HepG2 (cell line): ENCODE measurements around the gene CNNM3. TPM values are rescaled to one million over a fixed set of nuclear protein-coding genes. Genes with fewer than 3 reads are reported as not detected.

Experiments
- ARNT2 ChIP-seq: sonication (generic); formaldehyde crosslinking; IDR thresholded peaks from 2 replicates; pipeline ENCODE4 v1.8.0; 2022; ENCODE audit warnings: mild to moderate bottlenecking, low read depth, missing genetic modification reagents, moderate library complexity
- CENPX ChIP-seq: sonication (generic); formaldehyde crosslinking; IDR thresholded peaks from 2 replicates; pipeline ENCODE4 v1.9.0; 2021; ENCODE audit warnings: mild to moderate bottlenecking, missing genetic modification reagents, moderate library complexity
- GABPA ChIP-seq, 2 experiments: IDR thresholded peaks; 2 replicates each; pipeline ENCODE4 v1.6.1; 2011 to 2016; ENCODE audit warnings: low read depth in 2 of 2, low read length in 1 of 2, missing biosample characterization in 1 of 2, missing genetic modification characterization in 1 of 2
- GLI4 ChIP-seq: sonication (generic); formaldehyde crosslinking; IDR thresholded peaks from 2 replicates; pipeline ENCODE4 v1.5.1; 2020; ENCODE audit warnings: missing genetic modification reagents, mild to moderate bottlenecking, moderate library complexity, borderline replicate concordance
- MTA3 ChIP-seq: sonication (generic); formaldehyde crosslinking; IDR thresholded peaks from 2 replicates; pipeline ENCODE4 v1.4.0; 2020; ENCODE audit warnings: missing genetic modification reagents
- NR2F2 ChIP-seq: IDR thresholded peaks from 2 replicates; pipeline ENCODE4 v1.6.1; 2012; ENCODE audit warnings: low read depth, inconsistent platforms, borderline replicate concordance
- POLR2AphosphoS2 ChIP-seq: IDR thresholded peaks from 2 replicates; pipeline ENCODE4 v1.6.1; 2011; ENCODE audit warnings: low read depth, low read length, improper control_type of control experiment
- RBAK ChIP-seq: sonication (generic); formaldehyde crosslinking; IDR thresholded peaks from 2 replicates; pipeline ENCODE4 v1.5.1; 2020; ENCODE audit warnings: mild to moderate bottlenecking, missing genetic modification reagents
- RXRA ChIP-seq: sonication (generic); formaldehyde crosslinking; IDR thresholded peaks from 2 replicates; pipeline ENCODE4 v1.5.1; 2020; ENCODE audit warnings: missing genetic modification reagents
- SNAPC2 ChIP-seq: sonication (generic); formaldehyde crosslinking; IDR thresholded peaks from 2 replicates; pipeline ENCODE4 v1.8.1; 2022; ENCODE audit warnings: mild to moderate bottlenecking, missing genetic modification reagents
- XBP1 ChIP-seq: sonication (generic); formaldehyde crosslinking; IDR thresholded peaks from 2 replicates; pipeline ENCODE4 v1.5.0; 2020; ENCODE audit warnings: missing genetic modification reagents
- ZNF75D ChIP-seq: sonication (generic); formaldehyde crosslinking; IDR thresholded peaks from 2 replicates; pipeline ENCODE4 v1.8.1; 2023; ENCODE audit warnings: missing genetic modification reagents, mild to moderate bottlenecking, borderline replicate concordance
- ZSCAN22 ChIP-seq: sonication (generic); formaldehyde crosslinking; IDR thresholded peaks from 2 replicates; pipeline ENCODE4 v1.4.0; 2020; ENCODE audit warnings: mild to moderate bottlenecking, missing genetic modification reagents
- polyA plus RNA-seq, 8 experiments: library from polyadenylated mRNA; depleted of rRNA in 3 of 8; stranded (reverse) in 7 of 8; unstranded in 1 of 8; fragments of >200 nt; fragmentation: Illumina TruSeq in 4 of 8; extraction: Trizol in 4 of 8; gene quantifications; 2 replicates each; pipeline versions ENCODE4 v1.2.1 to v1.2.3, GENCODE V29; 2011 to 2016; ENCODE audit warnings: low read depth in 4 of 8, missing spikeins in 1 of 8, mixed read lengths in 1 of 8; ENCODE audit not compliant: insufficient read depth in 1 of 8
- total RNA-seq, 5 experiments: library from RNA; depleted of rRNA; stranded (reverse); fragments of >200 nt; fragmentation: Illumina TruSeq; extraction: Trizol; gene quantifications; 2 replicates each; pipeline ENCODE4 v1.2.3, GENCODE V29; 2016; ENCODE audit warnings: low read depth in 1 of 5
- TF ChIP-seq, protein P1 (sequence below): sonication (generic); formaldehyde crosslinking; IDR thresholded peaks from 2 replicates; pipeline ENCODE4 v1.5.1; 2020; ENCODE audit warnings: missing genetic modification reagents, mild to moderate bottlenecking, borderline replicate concordance
- TF ChIP-seq, protein P2 (sequence below): sonication (generic); formaldehyde crosslinking; IDR thresholded peaks from 2 replicates; pipeline ENCODE4 v1.5.0; 2020; ENCODE audit warnings: mild to moderate bottlenecking, low read depth, missing genetic modification reagents, borderline replicate concordance
- TF ChIP-seq, protein P3 (sequence below): sonication (generic); formaldehyde crosslinking; IDR thresholded peaks from 2 replicates; pipeline ENCODE4 v1.8.1; 2022; ENCODE audit warnings: low read depth, mild to moderate bottlenecking, missing genetic modification reagents
- TF ChIP-seq, protein P4 (sequence below): sonication (generic); formaldehyde crosslinking; conservative IDR thresholded peaks from 2 replicates; pipeline ENCODE4 v1.8.0; 2022; ENCODE audit warnings: mild to moderate bottlenecking, moderate library complexity, missing genetic modification reagents
- TF ChIP-seq, protein P5 (sequence below): sonication (generic); formaldehyde crosslinking; IDR thresholded peaks from 2 replicates; pipeline ENCODE4 v1.5.0; 2020; ENCODE audit warnings: missing genetic modification reagents

The CNNM3 gene
- total and polyA plus RNA-seq, 2 of the 13 experiments (the other 11 are each of a cell fraction or from before 2014, with no cell fraction given): 21.2 to 27.9 TPM

DNA sequence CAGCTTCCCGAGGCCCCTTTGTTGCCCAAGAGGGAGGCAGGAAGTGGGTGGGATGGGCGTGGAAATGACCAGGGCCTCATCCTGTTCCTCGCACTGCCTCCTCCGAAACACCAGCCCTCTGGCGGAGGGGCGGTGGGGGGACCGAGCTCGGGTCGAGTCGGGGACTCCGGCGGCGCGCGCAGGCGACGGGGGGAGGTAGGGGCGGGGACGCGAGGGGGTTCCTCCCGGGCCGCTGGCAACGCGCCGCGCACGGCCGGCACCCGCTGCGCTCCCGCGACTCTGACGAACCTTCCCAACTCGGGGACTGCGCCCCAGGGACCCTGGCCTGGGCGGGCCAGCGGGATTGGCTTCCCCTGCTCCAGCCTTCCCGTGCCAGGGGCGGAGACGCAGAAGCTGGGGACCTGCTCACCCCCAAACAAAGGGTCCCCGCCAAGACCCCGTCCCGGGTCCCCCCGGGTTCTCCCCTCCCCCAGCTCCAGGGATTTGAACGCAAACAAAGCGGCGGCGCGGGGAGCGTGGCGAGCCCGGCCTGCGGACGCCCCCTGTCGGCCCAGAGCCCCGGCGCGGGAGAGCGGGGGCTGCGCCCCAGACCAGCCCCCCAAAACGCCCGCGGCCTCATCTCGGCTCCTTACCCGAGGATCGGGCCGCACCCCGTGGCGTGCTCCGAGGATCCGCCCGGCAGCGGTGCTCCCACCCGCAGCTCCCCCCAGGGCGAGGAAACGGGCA, 52.6 kb downstream of the CNNM3 start (continued):
- TF ChIP-seq, protein P1, sequence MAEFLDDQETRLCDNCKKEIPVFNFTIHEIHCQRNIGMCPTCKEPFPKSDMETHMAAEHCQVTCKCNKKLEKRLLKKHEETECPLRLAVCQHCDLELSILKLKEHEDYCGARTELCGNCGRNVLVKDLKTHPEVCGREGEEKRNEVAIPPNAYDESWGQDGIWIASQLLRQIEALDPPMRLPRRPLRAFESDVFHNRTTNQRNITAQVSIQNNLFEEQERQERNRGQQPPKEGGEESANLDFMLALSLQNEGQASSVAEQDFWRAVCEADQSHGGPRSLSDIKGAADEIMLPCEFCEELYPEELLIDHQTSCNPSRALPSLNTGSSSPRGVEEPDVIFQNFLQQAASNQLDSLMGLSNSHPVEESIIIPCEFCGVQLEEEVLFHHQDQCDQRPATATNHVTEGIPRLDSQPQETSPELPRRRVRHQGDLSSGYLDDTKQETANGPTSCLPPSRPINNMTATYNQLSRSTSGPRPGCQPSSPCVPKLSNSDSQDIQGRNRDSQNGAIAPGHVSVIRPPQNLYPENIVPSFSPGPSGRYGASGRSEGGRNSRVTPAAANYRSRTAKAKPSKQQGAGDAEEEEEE: peak; percentile 57; the same call in 1 of the 2 replicates
- TF ChIP-seq RXRA (peak; percentile 61), ZNF75D (CRISPR knock-in tag) (no peak), NR2F2 (peak; percentile 35; the same call in 1 of the 2 replicates), CENPX (CRISPR knock-in tag) (no peak), ARNT2 (CRISPR knock-in tag) (no peak; the same call in none of the 2 replicates), MTA3 (no peak), SNAPC2 (CRISPR knock-in tag) (no peak), POLR2AphosphoS2 (no peak), XBP1 (CRISPR knock-in tag) (no peak), RBAK (no peak), GABPA (IDR thresholded peaks at IDR 0.05; ENCODE audit: low read depth, low read length) (no peak), GABPA (CRISPR knock-in tag; IDR thresholded peaks at IDR 0.05; ENCODE audit: low read depth) (peak; percentile 90), GLI4 (CRISPR knock-in tag) (no peak), ZSCAN22 (CRISPR knock-in tag) (peak; percentile 83; the same call in 1 of the 2 replicates)
- TF ChIP-seq, protein P2, sequence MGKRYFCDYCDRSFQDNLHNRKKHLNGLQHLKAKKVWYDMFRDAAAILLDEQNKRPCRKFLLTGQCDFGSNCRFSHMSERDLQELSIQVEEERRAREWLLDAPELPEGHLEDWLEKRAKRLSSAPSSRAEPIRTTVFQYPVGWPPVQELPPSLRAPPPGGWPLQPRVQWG (CRISPR knock-in tag): no peak
- TF ChIP-seq, protein P3, sequence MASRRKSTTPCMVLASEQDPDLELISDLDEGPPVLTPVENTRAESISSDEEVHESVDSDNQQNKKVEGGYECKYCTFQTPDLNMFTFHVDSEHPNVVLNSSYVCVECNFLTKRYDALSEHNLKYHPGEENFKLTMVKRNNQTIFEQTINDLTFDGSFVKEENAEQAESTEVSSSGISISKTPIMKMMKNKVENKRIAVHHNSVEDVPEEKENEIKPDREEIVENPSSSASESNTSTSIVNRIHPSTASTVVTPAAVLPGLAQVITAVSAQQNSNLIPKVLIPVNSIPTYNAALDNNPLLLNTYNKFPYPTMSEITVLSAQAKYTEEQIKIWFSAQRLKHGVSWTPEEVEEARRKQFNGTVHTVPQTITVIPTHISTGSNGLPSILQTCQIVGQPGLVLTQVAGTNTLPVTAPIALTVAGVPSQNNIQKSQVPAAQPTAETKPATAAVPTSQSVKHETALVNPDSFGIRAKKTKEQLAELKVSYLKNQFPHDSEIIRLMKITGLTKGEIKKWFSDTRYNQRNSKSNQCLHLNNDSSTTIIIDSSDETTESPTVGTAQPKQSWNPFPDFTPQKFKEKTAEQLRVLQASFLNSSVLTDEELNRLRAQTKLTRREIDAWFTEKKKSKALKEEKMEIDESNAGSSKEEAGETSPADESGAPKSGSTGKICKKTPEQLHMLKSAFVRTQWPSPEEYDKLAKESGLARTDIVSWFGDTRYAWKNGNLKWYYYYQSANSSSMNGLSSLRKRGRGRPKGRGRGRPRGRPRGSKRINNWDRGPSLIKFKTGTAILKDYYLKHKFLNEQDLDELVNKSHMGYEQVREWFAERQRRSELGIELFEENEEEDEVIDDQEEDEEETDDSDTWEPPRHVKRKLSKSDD (CRISPR knock-in tag): no peak
- TF ChIP-seq, protein P4, sequence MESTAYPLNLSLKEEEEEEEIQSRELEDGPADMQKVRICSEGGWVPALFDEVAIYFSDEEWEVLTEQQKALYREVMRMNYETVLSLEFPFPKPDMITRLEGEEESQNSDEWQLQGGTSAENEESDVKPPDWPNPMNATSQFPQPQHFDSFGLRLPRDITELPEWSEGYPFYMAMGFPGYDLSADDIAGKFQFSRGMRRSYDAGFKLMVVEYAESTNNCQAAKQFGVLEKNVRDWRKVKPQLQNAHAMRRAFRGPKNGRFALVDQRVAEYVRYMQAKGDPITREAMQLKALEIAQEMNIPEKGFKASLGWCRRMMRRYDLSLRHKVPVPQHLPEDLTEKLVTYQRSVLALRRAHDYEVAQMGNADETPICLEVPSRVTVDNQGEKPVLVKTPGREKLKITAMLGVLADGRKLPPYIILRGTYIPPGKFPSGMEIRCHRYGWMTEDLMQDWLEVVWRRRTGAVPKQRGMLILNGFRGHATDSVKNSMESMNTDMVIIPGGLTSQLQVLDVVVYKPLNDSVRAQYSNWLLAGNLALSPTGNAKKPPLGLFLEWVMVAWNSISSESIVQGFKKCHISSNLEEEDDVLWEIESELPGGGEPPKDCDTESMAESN (CRISPR knock-in tag): 0 out of 2 replicates have a peak, but pooled peaks have one; percentile 38
- TF ChIP-seq, protein P5, sequence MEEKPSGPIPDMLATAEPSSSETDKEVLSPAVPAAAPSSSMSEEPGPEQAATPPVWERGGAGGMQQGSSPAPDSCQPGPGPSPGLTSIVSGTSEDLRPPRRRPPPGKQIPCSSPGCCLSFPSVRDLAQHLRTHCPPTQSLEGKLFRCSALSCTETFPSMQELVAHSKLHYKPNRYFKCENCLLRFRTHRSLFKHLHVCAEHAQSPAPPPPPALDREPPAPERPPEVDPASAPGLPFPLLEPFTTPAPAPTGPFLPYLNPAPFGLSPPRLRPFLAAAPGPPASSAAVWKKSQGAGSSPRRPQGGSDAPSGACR (CRISPR knock-in tag): peak; percentile 75; the same call in 1 of the 2 replicates
